HS-27A (cell line): Measurements from ENCODE around the gene SLC17A7.
A peak's percentile ranks its signal among the peaks of the same experiment; 100 is the strongest.
"Not testable (repeated sequence)": the region's sequence is repeated elsewhere in the genome, so short reads cannot be mapped to it uniquely, and the experiment has no call there.

ENCODE experiments used
- DNase-seq: peaks from one replicate; pipeline ENCODE4 v3.0.0-alpha.2; 2012; ENCODE audit warnings: low read depth, missing footprints

The SLC17A7 gene

DNA sequence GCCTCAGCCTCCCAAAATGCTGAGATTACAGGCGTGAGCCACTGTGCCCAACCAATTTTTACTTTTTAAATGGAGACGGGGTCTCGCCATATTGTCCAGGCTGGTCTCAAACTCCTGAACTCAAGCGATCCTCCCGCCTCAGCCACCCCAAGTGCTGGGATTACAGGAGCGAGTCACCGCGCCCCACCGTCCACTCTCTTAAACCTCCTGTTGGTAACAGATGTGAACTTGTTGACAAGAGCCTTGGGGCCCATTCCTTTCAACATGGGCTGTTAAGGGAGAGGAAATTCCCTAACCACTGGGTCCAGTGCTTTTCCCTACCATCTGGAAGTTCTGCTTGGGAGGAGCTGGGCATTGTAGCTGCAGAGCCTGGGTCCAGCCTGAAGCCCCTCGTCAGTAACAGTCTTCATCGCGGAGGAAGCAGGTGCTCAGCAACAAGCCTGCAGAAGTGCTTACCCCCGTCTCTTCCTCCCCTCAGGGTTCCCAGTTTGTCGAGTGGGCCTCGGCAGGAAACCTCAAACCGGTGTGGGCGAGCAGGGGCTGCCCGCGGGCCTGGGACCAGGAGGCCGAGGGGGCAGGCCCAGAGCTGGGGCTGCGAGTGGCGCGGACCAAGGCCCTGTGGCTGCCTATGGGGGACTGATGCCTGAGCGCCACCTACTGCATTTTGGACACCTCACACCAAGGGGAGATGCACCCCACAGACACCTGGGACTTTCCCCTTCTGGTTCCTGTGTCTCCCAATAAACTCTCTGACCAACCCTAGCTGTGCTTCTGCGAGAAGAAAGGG is 28.7 kb upstream of the SLC17A7 start:
- no peak for DNase-seq

GRCh38 chr19:49468746-49469447 is 27.6 kb upstream of the SLC17A7 start:
- no peak for DNase-seq

DNA sequence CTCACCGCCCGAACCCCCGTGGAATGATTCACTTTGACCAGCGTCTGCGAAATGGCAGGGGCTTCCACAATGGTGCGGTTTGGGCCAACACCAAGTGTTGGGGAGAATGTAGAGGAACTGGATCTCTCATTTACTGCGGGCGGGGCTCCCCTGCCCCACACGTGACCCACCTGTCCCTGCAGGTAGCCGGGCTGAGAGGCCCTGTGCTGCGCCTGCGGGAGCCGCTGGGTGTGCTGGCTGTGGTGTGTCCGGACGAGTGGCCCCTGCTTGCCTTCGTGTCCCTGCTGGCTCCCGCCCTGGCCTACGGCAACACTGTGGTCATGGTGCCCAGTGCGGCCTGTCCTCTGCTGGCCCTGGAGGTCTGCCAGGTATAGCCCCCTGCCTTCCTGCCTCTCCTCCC is 26.9 kb upstream of the SLC17A7 start:
- DNase-seq, result no peak

DNA sequence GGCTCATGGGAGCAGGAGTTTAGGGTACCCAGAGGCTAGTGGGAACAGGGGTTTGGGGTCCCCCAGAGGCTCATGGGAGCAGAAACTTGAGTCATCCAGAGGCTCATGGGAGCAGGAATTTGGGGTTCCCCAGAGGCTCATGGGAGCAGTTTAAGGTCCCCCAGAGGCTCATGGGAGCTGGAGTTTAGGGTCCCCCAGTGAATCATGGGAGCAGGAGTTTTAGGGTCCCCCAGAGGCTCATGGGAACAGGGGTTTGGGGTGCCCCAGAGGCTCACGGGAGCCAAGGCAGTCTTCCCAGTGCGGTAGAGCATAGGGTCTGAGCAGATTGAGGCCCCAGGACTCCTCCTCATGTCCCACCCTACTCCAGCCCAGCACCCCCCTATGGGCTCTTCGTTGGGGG is 24.0 kb upstream of the SLC17A7 start:
- DNase-seq, result no peak

- DNase-seq, result no peak
These were observed 22.8 kb upstream of the SLC17A7 start for GRCh38 chr19:49463960-49464740.

GRCh38 chr19:49462492-49462891 is 21.2 kb upstream of the SLC17A7 start:
- DNase-seq, result no peak

DNA sequence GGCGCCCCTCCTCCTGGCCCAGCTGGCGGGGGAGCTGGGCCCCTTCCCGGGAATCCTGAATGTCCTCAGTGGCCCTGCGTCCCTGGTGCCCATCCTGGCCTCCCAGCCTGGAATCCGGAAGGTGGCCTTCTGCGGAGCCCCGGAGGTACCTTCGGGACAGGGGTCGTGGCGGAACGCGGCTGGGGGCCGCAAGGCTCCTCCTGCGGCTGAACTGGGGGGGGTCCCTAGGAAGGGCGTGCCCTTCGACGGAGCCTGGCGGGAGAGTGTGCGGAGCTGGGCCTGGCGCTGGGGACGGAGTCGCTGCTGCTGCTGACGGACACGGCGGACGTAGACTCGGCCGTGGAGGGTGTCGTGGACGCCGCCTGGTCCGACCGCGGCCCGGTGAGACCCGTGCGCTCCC is 20.3 kb upstream of the SLC17A7 start:
- no peak for DNase-seq

DNA sequence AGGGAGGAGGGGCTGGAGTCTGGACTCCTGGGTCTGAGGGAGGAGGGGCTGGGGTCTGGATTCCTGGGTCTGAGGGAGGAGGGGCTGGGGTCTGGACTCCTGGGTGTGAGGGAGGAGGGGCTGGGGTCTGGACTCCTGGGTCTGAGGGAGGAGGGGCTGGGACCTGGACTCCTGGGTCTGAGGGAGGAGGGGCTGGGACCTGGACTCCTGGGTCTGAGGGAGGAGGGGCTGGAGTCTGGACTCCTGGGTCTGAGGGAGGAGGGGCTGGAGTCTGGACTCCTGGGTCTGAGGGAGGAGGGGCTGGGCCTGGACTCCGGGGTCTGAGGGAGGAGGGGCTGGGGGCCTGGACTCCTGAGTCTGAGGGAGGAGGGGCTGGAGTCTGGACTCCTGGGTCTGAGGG is 19.8 kb upstream of the SLC17A7 start:
- DNase-seq, result not testable (repeated sequence)

GRCh38 chr19:49459388-49459787 is 18.1 kb upstream of the SLC17A7 start:
- no peak for DNase-seq

DNA sequence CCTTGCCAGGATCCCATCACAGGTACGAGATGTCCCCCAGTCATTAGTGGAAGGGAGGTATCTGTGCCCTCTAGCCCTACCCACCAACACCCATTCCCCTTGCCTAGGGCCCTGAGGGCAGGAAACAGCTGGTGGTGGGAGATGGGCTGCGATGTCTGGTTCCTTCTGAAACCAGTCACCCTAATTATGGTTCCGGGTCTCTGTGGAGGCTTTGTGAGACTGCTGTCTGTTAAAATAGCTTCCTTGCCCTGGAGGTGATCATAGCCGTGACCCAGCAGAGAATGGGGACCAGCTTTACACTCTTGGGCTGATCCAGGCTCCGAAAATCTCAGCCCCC is 17.2 kb upstream of the SLC17A7 start:
- DNase-seq, result no peak

DNA sequence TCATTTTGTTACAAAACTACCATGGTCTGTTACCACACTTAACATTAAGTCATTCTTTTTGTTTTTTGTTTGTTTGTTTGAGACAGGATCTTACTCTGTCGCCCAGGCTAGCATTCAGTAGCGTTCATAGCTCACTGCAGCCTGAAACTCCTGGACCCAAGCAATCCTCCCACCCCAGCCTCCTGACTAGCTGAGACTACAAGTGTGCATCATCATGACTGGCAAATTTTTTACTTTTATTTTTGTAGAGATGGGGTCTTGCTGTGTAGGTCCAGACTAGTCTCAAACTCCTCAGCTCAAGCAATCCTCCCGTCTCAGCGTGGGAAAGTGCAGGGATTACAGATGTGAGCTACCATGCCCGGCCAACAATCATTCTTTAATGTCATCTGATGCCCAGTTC is 15.0 kb upstream of the SLC17A7 start:
- DNase-seq, result no peak

DNA sequence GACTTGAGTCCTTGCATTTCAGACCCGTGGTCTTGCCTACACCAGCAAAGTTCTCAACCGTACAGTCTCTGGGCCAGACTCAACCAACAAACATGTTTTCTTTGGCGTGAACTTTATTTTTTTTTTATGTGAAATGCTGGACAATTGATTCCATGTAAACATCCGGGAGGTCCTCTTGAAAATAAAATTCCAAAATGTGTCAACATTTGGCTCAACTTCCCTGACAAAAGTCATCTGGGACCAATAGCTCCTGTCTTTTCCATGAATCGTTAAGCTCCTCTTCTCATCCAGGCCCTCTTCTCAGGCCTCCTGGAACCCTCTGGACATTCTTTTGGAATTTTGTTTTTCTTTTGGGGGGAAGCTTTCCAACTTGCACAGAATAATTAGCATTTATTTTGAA is 14.4 kb upstream of the SLC17A7 start:
- DNase-seq, result no peak

DNA sequence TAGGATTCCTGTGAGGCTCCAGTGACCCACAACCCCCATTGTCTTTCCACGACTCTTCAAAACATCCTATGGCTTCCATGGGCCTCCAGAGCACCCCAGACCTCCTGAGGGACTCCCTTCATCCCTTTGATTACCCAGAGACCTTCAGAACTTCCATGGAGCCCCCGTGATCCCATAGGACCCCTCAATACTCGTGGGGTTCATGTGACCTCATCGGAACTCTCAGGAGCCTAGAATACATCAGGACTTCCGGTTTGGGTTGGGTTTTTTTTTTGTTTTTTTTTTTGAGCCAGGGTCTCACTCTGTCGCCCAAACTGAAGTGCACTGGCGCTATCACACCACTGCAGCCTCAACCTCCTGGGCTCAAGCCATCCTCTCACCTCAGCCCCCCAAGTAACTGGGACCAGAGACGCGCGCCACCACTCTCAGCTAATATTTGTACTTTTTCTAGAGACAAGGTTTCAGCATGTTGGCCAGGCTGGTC is 12.5 kb upstream of the SLC17A7 start:
- no peak for DNase-seq

- DNase-seq, result peak; percentile 98
These were observed 11.9 kb upstream of the SLC17A7 start, which contains the start of gene ALDH16A1 for GRCh38 chr19:49453013-49453756. TSS of gene ALDH16A1 (plus strand) at chr19:49453225. CDS start at chr19:49453332, 107 bp downstream.

DNA sequence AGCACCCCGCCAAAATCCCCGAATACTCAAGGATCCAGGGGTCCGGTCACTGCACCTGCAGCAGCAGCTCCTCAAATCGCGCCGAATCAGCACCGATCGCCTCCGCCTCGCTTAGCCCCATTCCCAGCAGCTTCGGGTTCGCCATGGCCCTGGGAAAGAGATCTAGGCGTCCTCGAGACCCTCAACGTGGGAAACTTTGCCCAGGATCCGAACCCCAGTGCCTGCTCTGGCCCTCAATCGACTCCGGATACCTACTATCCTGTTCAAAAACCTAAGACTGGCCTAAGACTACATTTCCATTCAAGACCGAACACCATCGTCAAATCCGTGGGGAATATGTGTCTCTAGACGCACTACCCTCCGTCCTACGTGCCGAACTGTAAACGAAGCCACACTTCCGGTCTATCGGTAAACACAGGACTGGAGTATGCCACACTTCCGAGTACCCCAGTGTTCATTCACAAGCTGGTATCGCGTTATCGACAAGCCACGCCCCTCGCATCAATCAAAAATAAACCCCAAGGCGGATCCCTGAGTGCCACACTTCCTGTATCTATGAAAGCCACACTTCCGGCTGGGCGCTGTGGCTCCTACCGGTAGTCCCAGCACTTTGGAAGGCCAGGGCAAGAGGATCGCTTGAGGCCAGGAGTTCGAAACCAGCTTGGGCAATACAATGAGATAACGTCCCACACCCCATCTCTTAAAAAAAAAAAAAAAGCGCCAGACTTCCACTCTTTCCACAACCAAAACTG is 10.3 kb upstream of the SLC17A7 start, which contains the start of gene PIH1D1:
TSS of gene PIH1D1 (minus strand) at position 385 of the 752 bp plus-strand sequence. CDS start at position 145, 240 bp downstream.
- peak; percentile 99 for DNase-seq

GRCh38 chr19:49450405-49450804 is 9.1 kb upstream of the SLC17A7 start:
- no peak for DNase-seq

- no peak for DNase-seq
These were observed 7.1 kb upstream of the SLC17A7 start for GRCh38 chr19:49448432-49448786.

- DNase-seq, result no peak
These were observed 6.4 kb upstream of the SLC17A7 start for GRCh38 chr19:49447485-49448431.

DNA sequence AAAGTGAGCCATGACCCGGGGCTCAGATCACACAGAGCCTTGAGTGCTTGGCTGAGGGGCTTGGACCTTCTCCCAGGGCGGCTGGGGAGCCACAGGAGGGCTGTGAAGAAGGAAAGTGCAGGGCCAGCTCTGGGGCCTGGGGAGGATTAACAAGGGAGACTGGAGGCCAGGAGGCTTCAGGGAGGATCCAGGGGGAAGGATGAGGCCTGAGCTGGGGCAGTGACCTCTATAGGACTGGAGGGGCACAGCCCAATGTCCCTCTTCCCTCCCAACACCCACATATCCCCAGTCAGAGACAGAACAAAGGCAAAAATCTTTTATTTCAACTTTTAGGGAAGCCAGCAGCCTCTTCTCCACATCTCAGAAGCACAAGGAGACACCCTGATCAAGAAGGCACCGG is 4.7 kb upstream of the SLC17A7 start:
- DNase-seq, result no peak

- DNase-seq, result not testable (repeated sequence)
These were observed 2.9 kb upstream of the SLC17A7 start for GRCh38 chr19:49444100-49444700.
